ENCODE measurements around the gene TAL1.

GRCh38 chr1:47187231-47187925, 44.6 kb downstream of the TAL1 start:
- no peak for TF ChIP-seq CTCF (IDR thresholded peaks at IDR 0.05)
- no peak for TF ChIP-seq POLR2A (IDR thresholded peaks at IDR 0.05)

All from right lobe of liver (tissue), 4 donors.